Measurements from ENCODE around the gene COL8A2. TPM values are rescaled to one million over a fixed set of nuclear protein-coding genes. Genes with fewer than 3 reads are reported as not detected.

The COL8A2 gene
- total RNA-seq, 1 donor from 2014 or later: 18.1 TPM

DNA sequence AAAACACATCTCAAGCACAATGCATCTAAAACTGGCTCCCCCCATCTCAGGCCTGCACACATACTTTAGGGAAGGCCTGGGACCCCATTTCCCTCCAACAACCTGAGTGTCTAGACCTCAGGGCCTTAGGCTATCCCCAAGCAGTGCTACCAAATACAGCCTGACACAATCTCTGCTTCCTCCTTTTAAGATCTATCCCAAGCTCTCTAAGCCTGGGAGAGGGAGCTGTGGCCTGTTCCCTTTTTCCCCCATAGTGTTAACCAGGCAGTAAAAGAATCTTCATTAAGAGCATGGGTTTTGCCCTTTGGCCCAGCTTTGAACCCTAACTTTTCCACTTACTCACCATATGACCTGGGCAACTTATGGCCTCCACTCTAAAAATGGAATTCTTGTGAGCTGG lies 10.8 kb upstream of the COL8A2 start:
- Mint-ChIP-seq H3K4me3 (ENCODE audit: unreplicated experiment) (no peak overlapping the region), H3K36me3 (ENCODE audit: low read depth) (peaks cover 6% of the 10 kb centered on the region), H3K9me3 (ENCODE audit: low read depth) (no peaks in the 10 kb centered on the region), H3K27me3 (ENCODE audit: low read depth) (no peaks in the 10 kb centered on the region), H3K27ac (ENCODE audit: unreplicated experiment) (peak overlapping the region; percentile 90), H3K4me1 (ENCODE audit: low read depth) (peaks cover 56% of the 10 kb centered on the region)
- no peak for DNase-seq (ENCODE audit: low spot score)
- TF ChIP-seq, protein P1, sequence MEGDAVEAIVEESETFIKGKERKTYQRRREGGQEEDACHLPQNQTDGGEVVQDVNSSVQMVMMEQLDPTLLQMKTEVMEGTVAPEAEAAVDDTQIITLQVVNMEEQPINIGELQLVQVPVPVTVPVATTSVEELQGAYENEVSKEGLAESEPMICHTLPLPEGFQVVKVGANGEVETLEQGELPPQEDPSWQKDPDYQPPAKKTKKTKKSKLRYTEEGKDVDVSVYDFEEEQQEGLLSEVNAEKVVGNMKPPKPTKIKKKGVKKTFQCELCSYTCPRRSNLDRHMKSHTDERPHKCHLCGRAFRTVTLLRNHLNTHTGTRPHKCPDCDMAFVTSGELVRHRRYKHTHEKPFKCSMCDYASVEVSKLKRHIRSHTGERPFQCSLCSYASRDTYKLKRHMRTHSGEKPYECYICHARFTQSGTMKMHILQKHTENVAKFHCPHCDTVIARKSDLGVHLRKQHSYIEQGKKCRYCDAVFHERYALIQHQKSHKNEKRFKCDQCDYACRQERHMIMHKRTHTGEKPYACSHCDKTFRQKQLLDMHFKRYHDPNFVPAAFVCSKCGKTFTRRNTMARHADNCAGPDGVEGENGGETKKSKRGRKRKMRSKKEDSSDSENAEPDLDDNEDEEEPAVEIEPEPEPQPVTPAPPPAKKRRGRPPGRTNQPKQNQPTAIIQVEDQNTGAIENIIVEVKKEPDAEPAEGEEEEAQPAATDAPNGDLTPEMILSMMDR (IDR thresholded peaks at IDR 0.05): no peak

DNA sequence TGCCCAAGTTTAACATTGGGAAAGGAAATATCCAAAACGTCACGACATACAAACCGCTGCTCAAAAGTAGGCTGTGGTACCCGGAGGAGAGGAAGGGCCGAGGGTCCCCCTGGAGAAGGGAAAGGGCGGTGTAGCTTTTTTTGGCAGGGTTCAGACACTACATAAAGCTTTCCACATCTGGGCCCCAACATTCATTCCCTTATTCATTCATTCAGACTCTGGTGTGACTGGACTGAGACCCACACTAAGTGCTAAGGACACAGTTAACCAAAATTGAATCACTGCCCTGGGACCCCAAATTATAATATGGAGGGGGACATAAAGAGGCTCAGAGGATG lies 10.3 kb upstream of the COL8A2 start:
- TF ChIP-seq, protein P1 (IDR thresholded peaks at IDR 0.05): no peak
- H3K36me3 Mint-ChIP-seq (ENCODE audit: low read depth): peaks cover 6% of the 10 kb centered on the region
- H3K27me3 Mint-ChIP-seq (ENCODE audit: low read depth): no peaks in the 10 kb centered on the region
- H3K27ac Mint-ChIP-seq (ENCODE audit: unreplicated experiment): peak overlapping the region; percentile 90
- no peak overlapping the region for H3K4me3 Mint-ChIP-seq (ENCODE audit: unreplicated experiment)
- no peak for DNase-seq (ENCODE audit: low spot score)
- peaks cover 51% of the 10 kb centered on the region for H3K4me1 Mint-ChIP-seq (ENCODE audit: low read depth)
- H3K9me3 Mint-ChIP-seq (ENCODE audit: low read depth): no peaks in the 10 kb centered on the region

DNA sequence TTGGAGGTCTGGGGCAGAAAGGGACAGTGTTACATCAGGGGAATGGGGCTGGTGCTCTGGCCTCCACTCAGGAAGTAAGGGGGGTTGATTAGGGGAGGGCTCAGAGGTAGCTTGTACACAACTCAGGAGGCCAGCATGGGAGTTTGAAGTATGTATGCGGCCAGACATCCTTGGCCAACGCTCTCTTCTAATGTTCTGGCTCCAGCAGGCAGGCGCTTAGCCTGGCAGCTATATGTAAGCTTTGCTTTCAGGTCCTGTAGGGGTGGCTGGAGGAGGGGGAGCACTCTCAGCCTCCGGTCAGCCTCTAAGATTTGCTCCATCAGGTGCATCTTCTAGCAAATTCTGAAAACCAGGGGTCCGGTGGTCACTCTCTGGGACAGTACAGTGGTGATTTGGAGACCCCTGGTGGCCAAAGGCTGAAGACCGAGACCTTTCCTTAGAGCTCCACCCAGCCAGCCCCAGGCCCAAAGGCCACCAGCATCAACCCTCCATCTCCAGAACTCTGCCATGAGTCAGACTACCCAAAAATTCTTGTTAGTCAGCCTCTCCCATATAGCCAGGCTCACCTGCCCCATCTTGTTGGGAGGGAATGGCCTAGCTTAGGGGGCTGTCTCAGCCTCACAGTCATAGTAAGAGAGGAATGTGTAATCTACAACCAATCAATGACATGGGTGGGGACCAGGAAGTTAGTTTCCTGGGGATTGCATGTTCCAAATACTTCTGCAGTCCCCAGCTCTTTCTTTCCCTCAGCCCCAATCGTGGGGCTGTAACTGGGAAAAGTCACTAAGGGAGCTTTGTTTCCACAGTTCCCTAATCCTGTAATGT lies 9.7 kb upstream of the COL8A2 start:
- Mint-ChIP-seq H3K36me3 (ENCODE audit: low read depth) (peaks cover 4% of the 10 kb centered on the region), H3K27me3 (ENCODE audit: low read depth) (no peaks in the 10 kb centered on the region), H3K4me1 (ENCODE audit: low read depth) (peaks cover 46% of the 10 kb centered on the region), H3K9me3 (ENCODE audit: low read depth) (no peaks in the 10 kb centered on the region), H3K27ac (ENCODE audit: unreplicated experiment) (peak overlapping the region; percentile 90), H3K4me3 (ENCODE audit: unreplicated experiment) (no peak overlapping the region)
- TF ChIP-seq, protein P1 (IDR thresholded peaks at IDR 0.05): peak; percentile 97
- no peak for DNase-seq (ENCODE audit: low spot score)

DNA sequence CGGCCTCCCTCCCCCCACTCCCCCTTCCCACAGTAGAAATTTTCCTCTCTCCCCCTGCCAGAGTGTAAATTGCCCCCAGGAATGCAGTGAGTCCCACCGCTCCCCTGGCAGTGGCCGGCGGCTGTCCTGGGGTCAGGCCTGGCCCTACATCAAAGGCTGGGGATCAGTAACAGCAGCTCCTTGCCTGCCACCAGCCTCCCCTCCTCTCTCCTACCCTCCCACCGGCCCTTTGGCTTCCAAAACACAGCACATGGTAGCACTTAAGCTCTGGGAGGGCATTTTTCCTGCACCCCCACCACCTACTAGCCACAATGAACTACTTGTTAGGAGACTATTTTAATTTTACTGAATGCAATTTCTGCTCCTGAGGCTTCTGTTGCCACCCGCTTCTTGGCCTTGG lies 9.0 kb upstream of the COL8A2 start:
- Mint-ChIP-seq H3K27ac (ENCODE audit: unreplicated experiment) (peak overlapping the region; percentile 67), H3K27me3 (ENCODE audit: low read depth) (no peaks in the 10 kb centered on the region), H3K36me3 (ENCODE audit: low read depth) (peaks cover 4% of the 10 kb centered on the region), H3K4me3 (ENCODE audit: unreplicated experiment) (no peak overlapping the region), H3K9me3 (ENCODE audit: low read depth) (no peaks in the 10 kb centered on the region), H3K4me1 (ENCODE audit: low read depth) (peaks cover 46% of the 10 kb centered on the region)
- no peak for DNase-seq (ENCODE audit: low spot score)
- TF ChIP-seq, protein P1 (IDR thresholded peaks at IDR 0.05): no peak

DNA sequence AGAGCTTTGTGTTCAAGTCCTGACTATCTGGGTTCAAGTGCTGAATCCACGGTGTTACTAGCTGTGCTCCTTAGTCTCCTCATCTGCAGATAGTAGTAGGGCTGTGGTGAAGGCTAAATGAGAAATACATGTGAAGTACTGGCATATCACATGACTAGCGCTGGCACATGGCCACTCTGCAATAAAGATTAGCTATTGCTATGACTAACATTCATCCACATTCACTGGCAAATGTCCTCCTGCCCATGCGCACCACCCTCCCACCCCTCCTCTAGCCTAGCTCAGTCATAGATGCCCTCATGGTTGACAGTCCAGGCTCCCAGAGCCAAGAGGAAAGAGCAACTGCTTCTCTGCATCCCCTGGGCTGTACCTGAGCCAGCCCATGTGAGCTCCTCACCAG lies 8.5 kb upstream of the COL8A2 start:
- DNase-seq (ENCODE audit: low spot score): no peak
- Mint-ChIP-seq H3K27me3 (ENCODE audit: low read depth) (no peaks in the 10 kb centered on the region), H3K9me3 (ENCODE audit: low read depth) (no peaks in the 10 kb centered on the region), H3K4me3 (ENCODE audit: unreplicated experiment) (no peak overlapping the region), H3K36me3 (ENCODE audit: low read depth) (peaks cover 4% of the 10 kb centered on the region), H3K4me1 (ENCODE audit: low read depth) (peaks cover 48% of the 10 kb centered on the region), H3K27ac (ENCODE audit: unreplicated experiment) (peak overlapping the region; percentile 49)
- TF ChIP-seq, protein P1 (IDR thresholded peaks at IDR 0.05): no peak
